Trophoblast cell (in vitro differentiated cells and primary cell): ENCODE results near the gene CDC73.

Experiments
- DNase-seq, 2 donors: peaks; one replicate each; pipeline ENCODE4 v3.0.0-alpha.2; 2016
- H2AFZ ChIP-seq: 2 replicates; pipeline ENCODE4 v1.6.1; 2013; ENCODE audit warnings: low read length, moderate library complexity, mild to moderate bottlenecking; ENCODE audit not compliant: insufficient read depth, poor library complexity
- H2AK5ac ChIP-seq: 2 replicates; pipeline ENCODE4 v1.6.1; 2013; ENCODE audit warnings: mild to moderate bottlenecking, low read length
- H2BK120ac ChIP-seq: 2 replicates; pipeline ENCODE4 v1.6.1; 2013; ENCODE audit warnings: low read length, mild to moderate bottlenecking, moderate library complexity; ENCODE audit not compliant: insufficient read depth, poor library complexity
- H2BK12ac ChIP-seq: 2 replicates; pipeline ENCODE4 v1.6.1; 2013; ENCODE audit warnings: mild to moderate bottlenecking, low read length, moderate library complexity
- H2BK5ac ChIP-seq: 2 replicates; pipeline ENCODE4 v1.6.1; 2013; ENCODE audit warnings: low read length, low read depth, moderate library complexity, mild to moderate bottlenecking; ENCODE audit not compliant: poor library complexity
- H3K14ac ChIP-seq: 2 replicates; pipeline ENCODE4 v1.6.1; 2013; ENCODE audit warnings: mild to moderate bottlenecking, low read length
- H3K18ac ChIP-seq: 2 replicates; pipeline ENCODE4 v1.6.1; 2013; ENCODE audit warnings: mild to moderate bottlenecking, low read length
- H3K23ac ChIP-seq: 2 replicates; pipeline ENCODE4 v1.6.1; 2013; ENCODE audit warnings: low read length
- H3K27ac ChIP-seq: 2 replicates; pipeline ENCODE4 v1.5.1; 2013; ENCODE audit warnings: low read depth, mild to moderate bottlenecking, inconsistent platforms, low read length, moderate library complexity
- H3K27me3 ChIP-seq: 2 replicates; pipeline ENCODE4 v1.6.1; 2013; ENCODE audit warnings: inconsistent platforms, mild to moderate bottlenecking, low read length, moderate library complexity; ENCODE audit not compliant: insufficient read depth
- H3K36me3 ChIP-seq, 2 experiments: 1 replicate in 1 of 2; 2 replicates in 1 of 2; pipeline ENCODE4 v1.6.1; 2013; ENCODE audit warnings: low read length in 2 of 2, mild to moderate bottlenecking in 2 of 2, moderate library complexity in 1 of 2; ENCODE audit not compliant: insufficient read depth in 2 of 2, control insufficient read depth in 1 of 2
- H3K4ac ChIP-seq: 2 replicates; pipeline ENCODE4 v1.6.1; 2013; ENCODE audit warnings: low read depth, mild to moderate bottlenecking, low read length, moderate library complexity
- H3K4me1 ChIP-seq, 2 experiments: 1 replicate in 1 of 2; 2 replicates in 1 of 2; pipeline ENCODE4 v1.6.1; 2013; ENCODE audit warnings: low read length in 2 of 2, mild to moderate bottlenecking in 2 of 2, moderate library complexity in 1 of 2; ENCODE audit not compliant: insufficient read depth in 2 of 2, control insufficient read depth in 1 of 2
- H3K4me2 ChIP-seq: 2 replicates; pipeline ENCODE4 v1.6.1; 2013; ENCODE audit warnings: inconsistent platforms, mild to moderate bottlenecking, low read length, moderate library complexity
- H3K4me3 ChIP-seq: 2 replicates; pipeline ENCODE4 v1.5.1; 2013; ENCODE audit warnings: mild to moderate bottlenecking, low read depth, low read length, inconsistent platforms
- H3K79me1 ChIP-seq: one replicate; pipeline ENCODE4 v1.6.1; 2013; ENCODE audit warnings: low read length
- H3K79me2 ChIP-seq: 2 replicates; pipeline ENCODE4 v1.6.1; 2013; ENCODE audit warnings: low read length, mild to moderate bottlenecking; ENCODE audit not compliant: control insufficient read depth, insufficient read depth, poor library complexity
- H3K9ac ChIP-seq: 2 replicates; pipeline ENCODE4 v1.6.1; 2013; ENCODE audit warnings: mild to moderate bottlenecking, low read length
- H3K9me3 ChIP-seq: 2 replicates; pipeline ENCODE4 v1.6.1; 2013; ENCODE audit warnings: low read depth, mild to moderate bottlenecking, control low read depth, inconsistent platforms, low read length; ENCODE audit not compliant: insufficient read depth
- H4K12ac ChIP-seq: 2 replicates; pipeline ENCODE4 v1.6.1; 2013; ENCODE audit warnings: low read depth, mild to moderate bottlenecking, low read length, moderate library complexity
- H4K8ac ChIP-seq: 2 replicates; pipeline ENCODE4 v1.6.1; 2013; ENCODE audit warnings: low read depth, mild to moderate bottlenecking, low read length, moderate library complexity
- H4K91ac ChIP-seq: one replicate; pipeline ENCODE4 v1.6.1; 2013; ENCODE audit warnings: low read depth, mild to moderate bottlenecking, low read length, moderate library complexity
- WGBS: extraction: QIAGEN DNeasy Blood & Tissue Kit; methylation state at CpG from one replicate; pipeline ENCODE4 v1.1.7; 2013; ENCODE audit warnings: missing lambda C conversion rate; ENCODE audit not compliant: insufficient read length, insufficient coverage; ENCODE audit errors: extremely low coverage; 5-methylcytosine and 5-hydroxymethylcytosine counted together

The CDC73 gene

GRCh38 chr1:193176788-193177187, 55.0 kb downstream of the CDC73 start:
- Histone ChIP-seq H2BK120ac (no peak overlapping the region), H3K36me3 (no peaks in the 10 kb centered on the region), H3K4me2 (no peak overlapping the region), H3K27me3 (no peaks in the 10 kb centered on the region), H3K18ac (no peak overlapping the region), H3K9me3 (no peaks in the 10 kb centered on the region), H3K23ac (no peak overlapping the region), H2BK5ac (no peak overlapping the region), H4K12ac (no peak overlapping the region), H2AFZ (no peak overlapping the region), H2BK12ac (no peak overlapping the region), H3K79me2 (no peaks in the 10 kb centered on the region), H4K8ac (no peak overlapping the region), H3K14ac (no peak overlapping the region), H4K91ac (no peak overlapping the region), H3K27ac (no peak overlapping the region), H3K4me3 (no peak overlapping the region), H3K4ac (no peak overlapping the region), H2AK5ac (no peak overlapping the region), H3K4me1 (no peaks in the 10 kb centered on the region), H3K79me1 (no peaks in the 10 kb centered on the region), H3K9ac (no peak overlapping the region)
- peak in 1 of 2 donors; percentile 18 for DNase-seq

- no peak overlapping the region for H3K23ac ChIP-seq
- H2BK5ac ChIP-seq, result no peak overlapping the region
- no peaks in the 10 kb centered on the region for H3K36me3 ChIP-seq
- H3K79me2 ChIP-seq, result no peaks in the 10 kb centered on the region
- H2BK120ac ChIP-seq, result no peak overlapping the region
- WGBS, result no CpG with 5 or more reads among the region's 4 CpGs
- H2AK5ac ChIP-seq, result no peak overlapping the region
- no peak for DNase-seq
- no peaks in the 10 kb centered on the region for H3K4me1 ChIP-seq
- no peak overlapping the region for H3K4me2 ChIP-seq
- H3K79me1 ChIP-seq, result no peaks in the 10 kb centered on the region
- no peak overlapping the region for H3K9ac ChIP-seq
- H3K27ac ChIP-seq, result no peak overlapping the region
- H4K12ac ChIP-seq, result no peak overlapping the region
- no peak overlapping the region for H2AFZ ChIP-seq
- H3K27me3 ChIP-seq, result no peaks in the 10 kb centered on the region
- no peak overlapping the region for H4K91ac ChIP-seq
- no peak overlapping the region for H3K14ac ChIP-seq
- H3K18ac ChIP-seq, result no peak overlapping the region
- no peak overlapping the region for H4K8ac ChIP-seq
- no peak overlapping the region for H3K4me3 ChIP-seq
- no peaks in the 10 kb centered on the region for H3K9me3 ChIP-seq
- no peak overlapping the region for H3K4ac ChIP-seq
- H2BK12ac ChIP-seq, result no peak overlapping the region
These were observed 57.3 kb downstream of the CDC73 start for GRCh38 chr1:193179094-193179493.

GRCh38 chr1:193181536-193181935, 59.7 kb downstream of the CDC73 start:
- no CpG with 5 or more reads among the region's 1 CpG for WGBS
- no peak overlapping the region for H4K91ac ChIP-seq
- no peaks in the 10 kb centered on the region for H3K79me1 ChIP-seq
- H2AFZ ChIP-seq, result no peak overlapping the region
- H4K12ac ChIP-seq, result no peak overlapping the region
- H3K14ac ChIP-seq, result no peak overlapping the region
- no peaks in the 10 kb centered on the region for H3K79me2 ChIP-seq
- H3K4me3 ChIP-seq, result no peak overlapping the region
- no peaks in the 10 kb centered on the region for H3K27me3 ChIP-seq
- H2BK12ac ChIP-seq, result no peak overlapping the region
- H2BK120ac ChIP-seq, result no peak overlapping the region
- no peak overlapping the region for H3K23ac ChIP-seq
- no peaks in the 10 kb centered on the region for H3K9me3 ChIP-seq
- H3K4me1 ChIP-seq, result peaks cover 0 to 4% of the 10 kb centered on the region in 2 experiments
- no peak overlapping the region for H2AK5ac ChIP-seq
- H3K18ac ChIP-seq, result no peak overlapping the region
- H4K8ac ChIP-seq, result no peak overlapping the region
- no peak overlapping the region for H3K4ac ChIP-seq
- DNase-seq, result no peak
- H3K27ac ChIP-seq, result no peak overlapping the region
- no peaks in the 10 kb centered on the region for H3K36me3 ChIP-seq
- H3K4me2 ChIP-seq, result no peak overlapping the region
- no peak overlapping the region for H2BK5ac ChIP-seq
- H3K9ac ChIP-seq, result no peak overlapping the region

- H3K27ac ChIP-seq, result no peak overlapping the region
- no peak overlapping the region for H2BK5ac ChIP-seq
- no peaks in the 10 kb centered on the region for H3K36me3 ChIP-seq
- no peak overlapping the region for H3K14ac ChIP-seq
- H3K4me2 ChIP-seq, result no peak overlapping the region
- H4K91ac ChIP-seq, result no peak overlapping the region
- peaks cover 0 to 4% of the 10 kb centered on the region in 2 experiments for H3K4me1 ChIP-seq
- H2AK5ac ChIP-seq, result no peak overlapping the region
- H3K4me3 ChIP-seq, result no peak overlapping the region
- no peaks in the 10 kb centered on the region for H3K27me3 ChIP-seq
- no peak overlapping the region for H3K9ac ChIP-seq
- no peak overlapping the region for H3K23ac ChIP-seq
- H2BK12ac ChIP-seq, result no peak overlapping the region
- no CpG with 5 or more reads among the region's 2 CpGs for WGBS
- no peak overlapping the region for H2AFZ ChIP-seq
- no peak overlapping the region for H3K18ac ChIP-seq
- no peak overlapping the region for H3K4ac ChIP-seq
- H2BK120ac ChIP-seq, result no peak overlapping the region
- DNase-seq, result no peak
- no peaks in the 10 kb centered on the region for H3K79me1 ChIP-seq
- no peaks in the 10 kb centered on the region for H3K79me2 ChIP-seq
- no peak overlapping the region for H4K12ac ChIP-seq
- no peak overlapping the region for H4K8ac ChIP-seq
- H3K9me3 ChIP-seq, result no peaks in the 10 kb centered on the region
These were observed 60.2 kb downstream of the CDC73 start for GRCh38 chr1:193181985-193182384.
